Tibial artery (tissue), 4 donors: Measurements from ENCODE around the gene TLE1.

ENCODE experiments used
- DNase-seq, 2 donors: peaks; one replicate each; pipeline ENCODE4 v3.0.0-alpha.2; 2019
- H3K27ac ChIP-seq, 2 donors: fragments of 200-600 bp; sonication (generic) in 1 of 2; 1 replicate in 1 of 2; 2 replicates in 1 of 2; pipeline ENCODE4 v1.5.1; 2018 to 2019; ENCODE audit warnings: mild to moderate bottlenecking in 1 of 2
- H3K27me3 ChIP-seq, 2 donors: fragments of 200-600 bp; sonication (generic) in 1 of 2; one replicate each; pipeline versions ENCODE4 v1.5.1 to v1.6.0; 2016 to 2019
- H3K36me3 ChIP-seq, 3 donors: fragments of 200-600 bp; sonication (generic) in 2 of 3; one replicate each; pipeline ENCODE4 v1.5.1; 2016 to 2019; ENCODE audit warnings: mild to moderate bottlenecking in 2 of 3
- H3K4me1 ChIP-seq, 4 donors: fragments of 200-600 bp; sonication (generic) in 2 of 4; 1 replicate in 3 of 4; 2 replicates in 1 of 4; pipeline ENCODE4 v1.5.1; 2016 to 2019
- H3K4me3 ChIP-seq, 2 donors: fragments of 200-600 bp; sonication (generic) in 1 of 2; 1 replicate in 1 of 2; 2 replicates in 1 of 2; pipeline ENCODE4 v1.5.1; 2018 to 2019; ENCODE audit warnings: mild to moderate bottlenecking in 2 of 2
- H3K9me3 ChIP-seq, 3 donors: fragments of 200-600 bp; sonication (generic) in 1 of 3; one replicate each; pipeline ENCODE4 v1.5.1; 2016 to 2019
- intact Hi-C: fragments of 100-400 bp; cut with DNase I; formaldehyde crosslinking; loops from one replicate; pipeline ENCODE4 v1.15.0; 2023; ENCODE audit warnings: low total_unique reads
- TF ChIP-seq, protein P1 (sequence below), 2 experiments: fragments of 200-600 bp in 1 of 2; fragments of 450-650 bp in 1 of 2; IDR thresholded peaks; one replicate each; pipeline ENCODE4 v1.5.1; 2017 to 2019; ENCODE audit warnings: antibody characterized with exemption in 2 of 2, mild to moderate bottlenecking in 1 of 2, moderate library complexity in 1 of 2

Gene TLE1

DNA sequence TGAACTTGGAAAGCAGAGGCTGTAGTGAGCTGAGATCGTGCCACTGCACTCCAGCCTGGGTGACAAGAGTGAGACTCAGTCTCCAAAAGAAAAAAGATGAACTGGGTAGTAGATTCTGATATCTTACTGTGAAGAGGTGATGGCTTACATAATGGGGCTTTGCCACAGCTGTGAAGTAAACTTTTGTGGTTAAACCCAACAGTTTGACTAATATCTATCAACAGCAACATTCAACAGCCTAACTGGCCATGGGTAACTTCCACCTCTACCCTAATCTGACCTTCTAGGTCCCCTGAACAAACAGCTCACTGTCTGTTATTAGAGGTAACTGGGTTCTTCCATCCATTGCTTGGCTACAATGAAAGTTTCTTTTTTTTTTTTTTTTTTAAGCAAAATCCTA is 52.1 kb downstream of the TLE1 start:
- TF ChIP-seq, protein P1, sequence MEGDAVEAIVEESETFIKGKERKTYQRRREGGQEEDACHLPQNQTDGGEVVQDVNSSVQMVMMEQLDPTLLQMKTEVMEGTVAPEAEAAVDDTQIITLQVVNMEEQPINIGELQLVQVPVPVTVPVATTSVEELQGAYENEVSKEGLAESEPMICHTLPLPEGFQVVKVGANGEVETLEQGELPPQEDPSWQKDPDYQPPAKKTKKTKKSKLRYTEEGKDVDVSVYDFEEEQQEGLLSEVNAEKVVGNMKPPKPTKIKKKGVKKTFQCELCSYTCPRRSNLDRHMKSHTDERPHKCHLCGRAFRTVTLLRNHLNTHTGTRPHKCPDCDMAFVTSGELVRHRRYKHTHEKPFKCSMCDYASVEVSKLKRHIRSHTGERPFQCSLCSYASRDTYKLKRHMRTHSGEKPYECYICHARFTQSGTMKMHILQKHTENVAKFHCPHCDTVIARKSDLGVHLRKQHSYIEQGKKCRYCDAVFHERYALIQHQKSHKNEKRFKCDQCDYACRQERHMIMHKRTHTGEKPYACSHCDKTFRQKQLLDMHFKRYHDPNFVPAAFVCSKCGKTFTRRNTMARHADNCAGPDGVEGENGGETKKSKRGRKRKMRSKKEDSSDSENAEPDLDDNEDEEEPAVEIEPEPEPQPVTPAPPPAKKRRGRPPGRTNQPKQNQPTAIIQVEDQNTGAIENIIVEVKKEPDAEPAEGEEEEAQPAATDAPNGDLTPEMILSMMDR (IDR thresholded peaks at IDR 0.05) = no peak
- no peak overlapping the region for H3K4me3 ChIP-seq
- H3K27ac ChIP-seq = no peak overlapping the region
- no peaks in the 10 kb centered on the region for H3K9me3 ChIP-seq
- no peaks in the 10 kb centered on the region for H3K27me3 ChIP-seq
- peaks cover 0 to 16% (median 0%) of the 10 kb centered on the region in 3 donors for H3K36me3 ChIP-seq
- peaks cover 0 to 26% (median 0%) of the 10 kb centered on the region in 4 donors for H3K4me1 ChIP-seq
- intact Hi-C loops = no loop called here
- DNase-seq = no peak

DNA sequence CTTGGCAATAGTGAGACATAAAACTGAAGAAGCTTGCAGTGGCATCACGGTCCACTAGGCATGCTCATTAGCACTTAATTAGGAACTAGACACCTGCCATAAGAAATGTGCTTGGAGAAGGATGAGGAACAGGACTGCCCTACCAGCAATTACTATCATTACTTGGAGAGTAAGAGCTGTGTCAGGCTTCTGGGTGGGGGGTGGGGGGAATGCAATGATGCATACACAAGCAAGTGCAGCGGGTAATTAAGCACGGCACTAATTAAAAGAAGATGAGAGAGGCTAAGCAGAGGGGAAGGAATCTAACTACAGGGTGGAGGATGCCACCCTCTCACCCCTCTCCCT is 53.1 kb downstream of the TLE1 start:
- Histone ChIP-seq H3K27me3 (no peaks in the 10 kb centered on the region), H3K4me3 (no peak overlapping the region), H3K27ac (no peak overlapping the region), H3K4me1 (peaks cover 0 to 26% (median 0%) of the 10 kb centered on the region in 4 donors), H3K36me3 (peaks cover 0 to 24% (median 0%) of the 10 kb centered on the region in 3 donors), H3K9me3 (no peaks in the 10 kb centered on the region)
- intact Hi-C loops = no loop called here
- DNase-seq = no peak
- TF ChIP-seq, protein P1 (IDR thresholded peaks at IDR 0.05) = no peak

DNA sequence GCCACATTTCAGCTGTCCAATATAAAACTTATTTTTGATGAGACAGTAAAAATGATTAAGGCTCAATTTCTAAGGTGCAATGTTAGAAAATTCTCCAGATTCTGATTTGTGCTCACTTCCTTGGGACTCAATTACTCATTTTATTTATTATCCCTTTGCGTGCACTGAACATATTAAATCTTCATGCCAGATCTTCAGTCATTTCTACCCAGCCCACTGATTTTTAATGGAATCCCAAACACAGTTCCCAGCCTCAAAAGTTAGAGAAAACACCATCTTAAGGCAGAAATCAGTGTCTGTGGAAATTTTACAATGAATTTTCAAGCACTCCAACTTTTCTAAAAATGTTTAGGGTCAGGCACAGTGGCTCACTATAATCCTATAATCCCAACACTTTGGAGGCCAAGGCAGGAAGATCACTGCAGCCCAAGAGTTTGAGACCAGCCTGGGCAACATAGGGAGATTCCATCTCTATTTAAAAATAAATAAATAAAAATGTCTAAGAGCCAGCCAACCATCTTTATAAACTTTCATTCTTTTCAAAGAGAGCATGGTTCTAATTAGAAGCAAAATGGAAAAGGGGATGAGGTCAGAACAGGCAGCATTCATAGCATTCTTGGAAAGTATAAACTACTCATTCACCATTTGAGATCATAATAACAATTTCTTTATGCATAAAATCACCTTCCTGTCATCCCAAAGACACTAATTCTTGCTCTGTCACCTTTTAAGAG is 53.7 kb downstream of the TLE1 start:
- Histone ChIP-seq H3K27me3 (no peaks in the 10 kb centered on the region), H3K4me3 (no peak overlapping the region), H3K4me1 (peaks cover 0 to 26% (median 0%) of the 10 kb centered on the region in 4 donors), H3K27ac (no peak overlapping the region), H3K36me3 (peaks cover 0 to 27% (median 0%) of the 10 kb centered on the region in 3 donors), H3K9me3 (no peaks in the 10 kb centered on the region)
- DNase-seq = no peak
- TF ChIP-seq, protein P1 (IDR thresholded peaks at IDR 0.05) = no peak
- intact Hi-C loops = no loop called here

DNA sequence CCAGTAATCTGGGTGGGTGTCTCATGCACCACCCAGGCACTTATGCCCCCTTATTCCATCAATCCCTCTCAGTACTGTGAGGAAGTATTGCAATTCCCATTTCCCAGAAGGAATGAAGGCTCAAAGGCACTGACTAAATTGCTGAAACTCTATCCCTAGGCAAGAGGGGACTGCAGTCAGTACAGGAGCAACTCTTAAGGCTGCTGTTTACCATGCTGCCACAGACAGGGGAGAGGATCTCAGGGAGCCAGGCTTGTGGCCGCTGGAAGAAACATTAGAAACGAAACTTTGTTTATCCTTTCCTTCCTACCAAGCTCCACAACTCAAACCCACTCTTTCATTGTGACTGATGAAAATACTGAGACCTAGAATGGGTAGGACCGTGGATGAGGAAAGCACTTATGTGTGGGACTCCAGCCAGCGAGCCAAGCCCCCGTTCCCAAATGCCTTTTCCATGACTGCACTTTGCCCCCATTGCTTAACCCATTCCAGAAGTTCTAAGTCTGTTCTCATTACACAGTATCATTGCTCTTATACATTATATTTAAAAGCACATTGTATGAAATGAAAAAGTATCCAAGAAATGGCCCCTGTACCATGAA is 54.3 kb downstream of the TLE1 start:
- intact Hi-C loops = no loop called here
- no peak overlapping the region for H3K27ac ChIP-seq
- H3K4me3 ChIP-seq = no peak overlapping the region
- DNase-seq = no peak
- H3K9me3 ChIP-seq = no peaks in the 10 kb centered on the region
- peaks cover 0 to 27% (median 0%) of the 10 kb centered on the region in 3 donors for H3K36me3 ChIP-seq
- no peaks in the 10 kb centered on the region for H3K27me3 ChIP-seq
- TF ChIP-seq, protein P1 (IDR thresholded peaks at IDR 0.05) = no peak
- H3K4me1 ChIP-seq = peaks cover 0 to 26% (median 0%) of the 10 kb centered on the region in 4 donors

DNA sequence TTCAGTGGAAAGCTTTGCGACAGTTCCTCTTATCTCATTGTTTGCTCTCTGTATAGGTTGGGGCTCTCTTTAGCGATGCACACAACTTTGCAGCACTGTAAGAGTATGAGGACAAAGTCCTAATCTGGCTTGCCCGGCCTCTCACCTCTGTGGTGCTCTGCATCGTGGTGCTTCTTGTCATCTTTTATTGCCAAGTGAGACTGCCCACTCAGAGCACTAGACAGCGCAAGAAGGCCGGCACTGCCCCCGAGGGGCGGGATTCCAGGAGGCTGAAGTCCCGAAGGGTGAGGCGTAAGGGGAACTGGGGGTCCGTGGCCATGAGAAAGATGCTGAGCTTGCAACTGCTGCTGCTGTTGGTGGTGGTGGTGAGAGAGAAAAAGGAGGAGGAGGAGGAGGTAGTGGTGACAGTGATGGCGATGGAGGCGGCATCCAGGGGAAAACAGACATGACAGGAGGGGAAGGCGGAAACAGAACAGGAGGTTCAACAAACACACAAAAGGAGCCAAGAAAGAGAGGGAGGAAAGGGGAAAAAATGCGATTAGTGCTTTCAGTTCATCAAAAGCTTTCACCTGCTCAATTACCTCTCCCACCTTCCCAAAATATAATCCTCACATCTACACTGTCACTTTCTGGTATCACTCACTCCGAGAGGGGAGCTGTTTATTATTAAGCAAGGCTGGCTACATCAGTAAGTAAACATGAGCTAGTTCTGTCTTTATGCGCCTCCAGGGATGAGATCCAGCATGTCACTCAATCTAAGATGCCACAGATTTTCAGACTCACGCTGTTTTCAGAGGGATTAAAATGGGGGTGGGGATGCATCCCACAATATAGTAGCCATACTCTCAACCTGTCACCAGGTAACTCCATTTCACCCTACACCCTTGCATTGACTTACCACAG is 55.1 kb downstream of the TLE1 start:
- TF ChIP-seq, protein P1 (IDR thresholded peaks at IDR 0.05) = no peak
- H3K4me1 ChIP-seq = peaks cover 0 to 26% (median 0%) of the 10 kb centered on the region in 4 donors
- peaks cover 0 to 24% (median 0%) of the 10 kb centered on the region in 3 donors for H3K36me3 ChIP-seq
- no peaks in the 10 kb centered on the region for H3K27me3 ChIP-seq
- DNase-seq = no peak
- no peak overlapping the region for H3K27ac ChIP-seq
- no peak overlapping the region for H3K4me3 ChIP-seq
- intact Hi-C loops = no loop called here
- H3K9me3 ChIP-seq = no peaks in the 10 kb centered on the region
